ENCODE data around the gene SGTA.

GRCh38 chr19:2758601-2759313 is 24.3 kb downstream of the SGTA start:
- TF ChIP-seq ZNF609 (CRISPR knock-in tag; IDR thresholded peaks at IDR 0.05; ENCODE audit: borderline replicate concordance) (no peak), CTCF (IDR thresholded peaks at IDR 0.05 in 2 of 3, conservative IDR thresholded peaks at IDR 0.05 in 1 of 3; ENCODE audit: insufficient read depth in 2 of 3, low read depth in 1 of 3, low read length in 3 of 3) (no peak), PHF20 (IDR thresholded peaks at IDR 0.05; ENCODE audit: partially characterized antibody) (no peak), CC2D1A (IDR thresholded peaks at IDR 0.05) (no peak), ZNF431 (CRISPR knock-in tag; IDR thresholded peaks at IDR 0.05) (no peak), POLR2AphosphoS5 (IDR thresholded peaks at IDR 0.05; ENCODE audit: control insufficient read depth, insufficient read depth, low read depth, low read length) (no peak)

All from K562 (cell line).